ENCODE results near the gene ARHGEF12.

DNA sequence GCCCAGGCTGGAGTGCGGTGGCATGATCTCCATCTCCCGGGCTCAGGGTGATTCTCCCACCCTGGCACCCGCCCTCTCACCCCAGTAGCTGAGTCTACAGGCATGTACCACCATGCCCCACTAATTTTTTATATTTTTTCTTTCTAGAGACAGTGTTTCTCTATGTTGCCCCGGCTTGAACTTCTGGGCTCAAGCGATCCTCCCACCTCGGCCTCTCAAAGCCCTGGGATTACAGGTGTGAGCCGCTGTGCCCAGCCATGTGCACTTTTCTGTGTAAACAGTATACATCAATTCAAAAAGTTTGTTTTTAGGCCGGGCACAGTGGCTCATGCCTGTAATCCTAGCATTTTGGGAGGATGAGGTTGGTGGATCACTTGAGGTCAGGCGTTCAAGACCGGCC is 190.0 kb downstream of the ARHGEF12 start:
- TF ChIP-seq CTCF (IDR thresholded peaks at IDR 0.05), result no peak
- no peak for TF ChIP-seq POLR2A (IDR thresholded peaks at IDR 0.05)
- no peak for TF ChIP-seq POLR2AphosphoS5 (IDR thresholded peaks at IDR 0.05)

Measured in transverse colon (tissue), 4 donors.